SW480 (cell line): ENCODE measurements around the gene AGAP1.

ENCODE experiments used
- DNase-seq: peaks from one replicate; pipeline ENCODE4 v3.0.0-alpha.2; 2016; ENCODE audit warnings: low spot score

AGAP1 gene

GRCh38 chr2:235690809-235691450 is 197.1 kb downstream of the AGAP1 start:
- DNase-seq, result no peak

- no peak for DNase-seq
Measured at GRCh38 chr2:235692076-235692475, 198.2 kb downstream of the AGAP1 start.

GRCh38 chr2:235692671-235693171 is 198.9 kb downstream of the AGAP1 start:
- peak; percentile 63 for DNase-seq

GRCh38 chr2:235693279-235693678 is 199.4 kb downstream of the AGAP1 start:
- DNase-seq, result no peak

GRCh38 chr2:235694721-235695601 is 201.1 kb downstream of the AGAP1 start:
- DNase-seq, result no peak

GRCh38 chr2:235695602-235695895 is 201.7 kb downstream of the AGAP1 start:
- DNase-seq, result no peak

GRCh38 chr2:235697041-235697440 is 203.2 kb downstream of the AGAP1 start:
- no peak for DNase-seq

GRCh38 chr2:235698028-235698427 is 204.2 kb downstream of the AGAP1 start:
- DNase-seq, result no peak

GRCh38 chr2:235698491-235698890 is 204.6 kb downstream of the AGAP1 start:
- no peak for DNase-seq

- no peak for DNase-seq
Measured at GRCh38 chr2:235699576-235699975, 205.7 kb downstream of the AGAP1 start.

- DNase-seq, result no peak
Measured at GRCh38 chr2:235701206-235701981, 207.6 kb downstream of the AGAP1 start.

GRCh38 chr2:235702186-235702585 is 208.3 kb downstream of the AGAP1 start:
- DNase-seq, result no peak

- DNase-seq, result no peak
Measured at GRCh38 chr2:235703711-235704295, 210.0 kb downstream of the AGAP1 start.

GRCh38 chr2:235705296-235705695 is 211.5 kb downstream of the AGAP1 start:
- DNase-seq, result no peak

GRCh38 chr2:235706506-235706905 is 212.7 kb downstream of the AGAP1 start:
- DNase-seq, result no peak

- no peak for DNase-seq
Measured at GRCh38 chr2:235707411-235708096, 213.7 kb downstream of the AGAP1 start.

- DNase-seq, result peak; percentile 95
Measured at GRCh38 chr2:235709124-235709813, 215.4 kb downstream of the AGAP1 start.

- DNase-seq, result peak; percentile 81
Measured at GRCh38 chr2:235709969-235710879, 216.4 kb downstream of the AGAP1 start.

GRCh38 chr2:235710933-235711332 is 217.1 kb downstream of the AGAP1 start:
- no peak for DNase-seq

- no peak for DNase-seq
Measured at GRCh38 chr2:235711527-235711926, 217.7 kb downstream of the AGAP1 start.
